ENCODE data around the gene KIF5C. TPM values are rescaled to one million over a fixed set of nuclear protein-coding genes. Genes with fewer than 3 reads are reported as not detected.

KIF5C gene
- total RNA-seq, 4 donors from 2014 or later: 0.75 to 3.2 (median 2.3) TPM

DNA sequence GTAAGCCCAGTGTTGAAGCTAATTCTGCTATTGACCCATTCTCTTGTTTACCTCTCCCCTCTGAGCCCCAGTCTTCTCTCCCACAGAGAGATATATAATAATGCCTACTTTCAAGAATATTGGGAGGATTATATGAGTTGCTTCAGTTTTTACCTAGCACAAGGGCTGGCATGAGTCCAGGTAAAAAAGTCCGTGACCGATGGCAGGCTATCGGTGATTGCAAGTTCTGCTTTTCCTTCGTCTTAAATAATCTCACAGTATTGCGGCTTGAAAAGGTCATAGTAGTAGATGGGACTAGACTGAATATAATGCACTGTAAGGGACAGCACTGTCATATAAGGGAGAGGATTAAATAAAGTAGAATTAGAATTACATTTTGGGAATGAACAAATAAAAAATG lies 77.6 kb downstream of the KIF5C start:
- in situ Hi-C loops (cut with MboI; ENCODE audit: low pct_ligation_motif_present in 1 of 4, low pct_unique_long_range_greater_than_20kb in 1 of 4, low sequenced_read_pairs in 3 of 4): loop anchor here in 1 of 4 donors (25.0 kb wide), 1 partner anchor 990 kb away; no protein-coding TSS in a partner anchor

GRCh38 chr2:148953426-148953825 lies 78.4 kb downstream of the KIF5C start:
- no peaks in the 10 kb centered on the region for H3K9me3 ChIP-seq
- in situ Hi-C loops (cut with MboI; ENCODE audit: low pct_ligation_motif_present in 1 of 4, low pct_unique_long_range_greater_than_20kb in 1 of 4, low sequenced_read_pairs in 3 of 4): loop anchor here in 1 of 4 donors (25.0 kb wide), 1 partner anchor 991 kb away; no protein-coding TSS in a partner anchor

More for the DNA sequence above, 77.6 kb downstream of the KIF5C start:
- no peak overlapping the region for H3K27ac ChIP-seq
- H3K36me3 ChIP-seq: no peaks in the 10 kb centered on the region
- intact Hi-C loops (cut with DNase I; ENCODE audit: low total_unique reads): no loop called here
- WGBS, 2 donors (ENCODE audit: low coverage in 1 of 2): 85 to 86% methylated on average over 5 of the region's 5 CpGs
- DNase-seq: no peak
- H3K4me1 ChIP-seq: no peaks in the 10 kb centered on the region
- no peaks in the 10 kb centered on the region for H3K9me3 ChIP-seq
- H3K27me3 ChIP-seq: no peaks in the 10 kb centered on the region
- no peak overlapping the region for H3K4me3 ChIP-seq
- TF ChIP-seq POLR2A (IDR thresholded peaks at IDR 0.05) (no peak), CTCF (IDR thresholded peaks at IDR 0.05) (no peak), POLR2AphosphoS5 (IDR thresholded peaks at IDR 0.05) (no peak), EP300 (IDR thresholded peaks at IDR 0.05; ENCODE audit: low read depth) (no peak)

GRCh38 chr2:148954536-148954935 lies 79.5 kb downstream of the KIF5C start:
- Histone ChIP-seq H3K4me1 (no peaks in the 10 kb centered on the region), H3K9me3 (no peaks in the 10 kb centered on the region), H3K27me3 (no peaks in the 10 kb centered on the region), H3K27ac (no peak overlapping the region), H3K4me3 (no peak overlapping the region), H3K36me3 (no peaks in the 10 kb centered on the region)
- WGBS, 2 donors (ENCODE audit: low coverage in 1 of 2): 74 to 81% methylated on average over 3 of the region's 3 CpGs
- in situ Hi-C loops (cut with MboI; ENCODE audit: low pct_ligation_motif_present in 1 of 4, low pct_unique_long_range_greater_than_20kb in 1 of 4, low sequenced_read_pairs in 3 of 4) (loop anchor here in 1 of 4 donors (25.0 kb wide), 1 partner anchor 992 kb away; no protein-coding TSS in a partner anchor), intact Hi-C loops (cut with DNase I; ENCODE audit: low total_unique reads) (no loop called here)
- DNase-seq: no peak
- no peak for TF ChIP-seq POLR2AphosphoS5 (IDR thresholded peaks at IDR 0.05)
- no peak for TF ChIP-seq POLR2A (IDR thresholded peaks at IDR 0.05)
- TF ChIP-seq CTCF (IDR thresholded peaks at IDR 0.05): no peak
- no peak for TF ChIP-seq EP300 (IDR thresholded peaks at IDR 0.05; ENCODE audit: low read depth)

More at GRCh38 chr2:148953426-148953825, 78.4 kb downstream of the KIF5C start:
- Histone ChIP-seq H3K4me1 (no peaks in the 10 kb centered on the region), H3K4me3 (no peak overlapping the region), H3K27me3 (no peaks in the 10 kb centered on the region), H3K36me3 (no peaks in the 10 kb centered on the region), H3K27ac (no peak overlapping the region)
- TF ChIP-seq POLR2AphosphoS5 (IDR thresholded peaks at IDR 0.05) (no peak), CTCF (IDR thresholded peaks at IDR 0.05) (no peak), POLR2A (IDR thresholded peaks at IDR 0.05) (no peak)
- 91 to 93% methylated on average over 5 to 6 of the region's 6 CpGs for WGBS, 2 donors (ENCODE audit: low coverage in 1 of 2)
- no peak for DNase-seq
- intact Hi-C loops (cut with DNase I; ENCODE audit: low total_unique reads): no loop called here

GRCh38 chr2:148955798-148956197 lies 80.8 kb downstream of the KIF5C start:
- H3K9me3 ChIP-seq: no peaks in the 10 kb centered on the region
- TF ChIP-seq POLR2AphosphoS5 (IDR thresholded peaks at IDR 0.05): no peak
- TF ChIP-seq POLR2A (IDR thresholded peaks at IDR 0.05): no peak
- TF ChIP-seq CTCF (IDR thresholded peaks at IDR 0.05): no peak
- TF ChIP-seq EP300 (IDR thresholded peaks at IDR 0.05; ENCODE audit: low read depth): no peak
- no peak for DNase-seq
- no peak overlapping the region for H3K27ac ChIP-seq
- 45 to 61% methylated on average over 3 to 5 of the region's 5 CpGs for WGBS, 2 donors (ENCODE audit: low coverage in 1 of 2)
- no peaks in the 10 kb centered on the region for H3K4me1 ChIP-seq
- intact Hi-C loops (cut with DNase I; ENCODE audit: low total_unique reads) (no loop called here), in situ Hi-C loops (cut with MboI; ENCODE audit: low pct_ligation_motif_present in 1 of 4, low pct_unique_long_range_greater_than_20kb in 1 of 4, low sequenced_read_pairs in 3 of 4) (loop anchor here in 1 of 4 donors (25.0 kb wide), 1 partner anchor 993 kb away; no protein-coding TSS in a partner anchor)
- no peaks in the 10 kb centered on the region for H3K36me3 ChIP-seq
- H3K4me3 ChIP-seq: no peak overlapping the region
- H3K27me3 ChIP-seq: no peaks in the 10 kb centered on the region
